Midbrain (tissue), 1 donor: Measurements from ENCODE around the gene PHACTR1.
"Not testable (repeated sequence)": the region's sequence is repeated elsewhere in the genome, so short reads cannot be mapped to it uniquely, and the experiment has no call there.

Source experiments
- DNase-seq: peaks from one replicate; lab custom pipeline; 2025; lab: John Stamatoyannopoulos, UW

Gene PHACTR1

GRCh38 chr6:13113981-13114593, 397.5 kb downstream of the PHACTR1 start:
- no peak for DNase-seq

- no peak for DNase-seq
Measured at GRCh38 chr6:13116155-13116554, 399.6 kb downstream of the PHACTR1 start.

GRCh38 chr6:13117570-13117969, 401.0 kb downstream of the PHACTR1 start:
- DNase-seq, result no peak

- no peak for DNase-seq
Measured at GRCh38 chr6:13119549-13119948, 403.0 kb downstream of the PHACTR1 start.

- no peak for DNase-seq
Measured at GRCh38 chr6:13120483-13121482, 404.2 kb downstream of the PHACTR1 start.

GRCh38 chr6:13124131-13124530, 407.6 kb downstream of the PHACTR1 start:
- DNase-seq, result no peak

GRCh38 chr6:13125841-13126240, 409.3 kb downstream of the PHACTR1 start:
- no peak for DNase-seq

- DNase-seq, result no peak
Measured at GRCh38 chr6:13131935-13132661, 415.5 kb downstream of the PHACTR1 start.

GRCh38 chr6:13133894-13134293, 417.3 kb downstream of the PHACTR1 start:
- not testable (repeated sequence) for DNase-seq

- DNase-seq, result no peak
Measured at GRCh38 chr6:13135152-13135551, 418.6 kb downstream of the PHACTR1 start.

GRCh38 chr6:13139119-13139518, 422.6 kb downstream of the PHACTR1 start:
- no peak for DNase-seq

GRCh38 chr6:13140980-13141379, 424.4 kb downstream of the PHACTR1 start:
- DNase-seq, result no peak

- no peak for DNase-seq
Measured at GRCh38 chr6:13141387-13141786, 424.8 kb downstream of the PHACTR1 start.

GRCh38 chr6:13142611-13143010, 426.0 kb downstream of the PHACTR1 start:
- DNase-seq, result no peak

- DNase-seq, result no peak
Measured at GRCh38 chr6:13146442-13146841, 429.9 kb downstream of the PHACTR1 start.

- no peak for DNase-seq
Measured at GRCh38 chr6:13147376-13147775, 430.8 kb downstream of the PHACTR1 start.

- no peak for DNase-seq
Measured at GRCh38 chr6:13147782-13148181, 431.2 kb downstream of the PHACTR1 start.

GRCh38 chr6:13152764-13153163, 436.2 kb downstream of the PHACTR1 start:
- DNase-seq, result no peak

GRCh38 chr6:13156381-13156780, 439.8 kb downstream of the PHACTR1 start:
- no peak for DNase-seq

- DNase-seq, result no peak
Measured at GRCh38 chr6:13157293-13157692, 440.7 kb downstream of the PHACTR1 start.

- no peak for DNase-seq
Measured at GRCh38 chr6:13159300-13159699, 442.7 kb downstream of the PHACTR1 start.

- not testable (repeated sequence) for DNase-seq
Measured at GRCh38 chr6:13159822-13160221, 443.3 kb downstream of the PHACTR1 start.
